ENCODE measurements around the gene RHEX.

The RHEX gene

DNA sequence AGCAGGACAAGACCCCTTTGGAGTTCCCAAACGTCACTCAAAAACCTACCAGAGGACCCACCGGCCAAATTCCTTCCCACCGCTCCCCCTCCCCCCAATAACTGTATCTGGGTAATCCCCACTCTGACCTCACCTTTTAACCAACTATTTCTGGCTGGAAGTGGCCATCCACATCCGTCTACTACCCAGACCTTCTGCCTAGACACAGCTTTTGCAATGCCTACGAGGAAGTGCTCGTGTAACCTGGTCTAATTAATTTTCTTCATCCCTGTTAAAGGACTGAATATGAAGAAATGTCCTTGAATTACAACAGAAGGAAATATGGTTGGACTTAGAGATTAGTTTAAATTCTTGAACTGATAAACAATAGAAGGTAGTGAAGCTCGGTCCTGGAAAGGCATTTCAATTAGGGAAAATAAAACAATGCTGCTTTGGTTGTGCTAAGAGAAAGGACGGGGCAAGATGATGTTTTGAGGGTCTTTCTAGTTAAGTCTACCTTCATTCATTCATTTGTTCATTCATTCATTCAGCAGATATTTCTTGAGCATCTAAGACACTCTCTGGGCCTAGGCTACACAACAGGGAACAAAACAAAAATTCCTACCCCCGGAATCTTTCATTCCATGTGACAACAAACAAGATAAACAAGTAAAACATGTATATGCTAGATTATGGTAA, 45.4 kb downstream of the RHEX start:
- no peak for DNase-seq

DNA sequence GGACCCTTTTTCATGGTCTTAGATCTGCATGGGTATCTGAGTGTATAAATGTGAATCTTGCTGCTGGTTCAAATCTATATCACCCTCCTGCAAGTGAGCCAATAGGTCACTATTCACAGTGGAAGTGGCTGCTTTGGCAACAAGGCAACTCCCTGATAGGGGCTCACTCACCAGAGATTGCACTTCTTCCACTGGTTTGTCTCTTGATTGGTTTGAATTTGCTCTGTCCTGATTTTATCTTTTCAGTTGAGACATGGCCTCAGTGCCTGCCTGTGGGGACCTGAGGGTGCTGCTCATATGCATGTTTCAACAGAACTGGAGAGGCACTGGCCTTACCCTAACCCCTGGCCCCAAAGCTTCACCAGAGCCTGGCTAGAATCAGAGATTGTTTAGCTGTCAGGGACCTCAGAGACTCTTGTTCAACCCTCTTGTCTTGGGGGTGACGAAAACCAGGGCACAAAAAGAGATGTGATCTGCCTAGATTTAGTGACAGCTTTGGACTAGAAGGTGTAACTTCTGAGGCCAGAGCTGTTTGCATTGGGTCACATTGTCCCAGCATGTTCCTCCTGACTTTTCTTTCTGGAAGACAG, 47.3 kb downstream of the RHEX start:
- no peak for DNase-seq

DNA sequence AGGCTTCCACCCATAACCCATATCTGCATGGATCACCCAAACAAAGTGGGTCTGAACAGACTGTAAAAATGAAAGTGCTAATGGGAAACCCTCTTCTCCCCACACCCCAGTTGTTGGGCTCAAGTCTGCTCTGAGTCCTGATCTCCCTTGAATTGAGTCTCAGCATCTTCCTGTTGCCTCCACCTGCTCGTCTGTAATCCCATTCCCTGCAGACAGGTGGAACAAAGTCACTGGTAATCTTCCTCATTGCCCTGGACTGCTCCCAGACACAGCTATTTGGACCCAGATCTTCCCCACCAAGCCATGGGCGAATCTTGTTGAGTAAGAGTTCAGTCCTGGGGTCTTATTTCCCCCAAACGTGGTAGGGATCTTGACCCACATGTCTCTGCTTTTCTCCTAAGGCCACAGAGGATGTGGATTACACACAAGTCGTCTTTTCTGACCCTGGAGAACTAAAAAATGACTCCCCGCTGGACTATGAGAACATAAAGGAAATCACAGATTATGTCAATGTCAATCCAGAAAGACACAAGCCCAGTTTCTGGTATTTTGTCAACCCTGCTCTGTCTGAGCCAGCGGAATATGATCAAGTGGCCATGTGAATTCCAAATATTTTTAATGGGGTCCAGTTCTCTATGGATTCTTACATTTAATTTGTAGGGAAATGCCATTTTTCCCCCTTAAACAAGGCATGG, 48.5 kb downstream of the RHEX start:
- DNase-seq = no peak

GRCh38 chr1:206102292-206102936, 49.4 kb downstream of the RHEX start:
- DNase-seq = no peak

DNA sequence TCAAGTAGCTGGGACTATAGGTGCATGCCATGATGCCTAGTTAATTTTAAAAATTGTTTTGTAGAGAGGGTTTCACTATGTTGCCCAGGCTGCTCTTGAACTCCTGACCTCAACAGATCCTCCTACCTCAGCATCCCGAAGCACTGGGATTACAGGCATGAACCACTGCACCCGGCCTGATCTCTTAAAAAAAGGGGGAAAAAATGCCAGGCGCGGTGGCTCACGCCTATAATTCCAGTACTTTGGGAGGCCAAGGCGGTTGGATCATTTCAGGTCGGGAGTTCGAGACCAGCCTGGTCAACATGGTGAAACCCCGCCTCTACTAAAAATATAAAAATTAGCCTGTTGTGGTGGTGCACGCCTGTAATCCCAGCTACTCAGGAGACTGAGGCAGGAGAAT, 51.0 kb downstream of the RHEX start:
- DNase-seq = no peak

DNA sequence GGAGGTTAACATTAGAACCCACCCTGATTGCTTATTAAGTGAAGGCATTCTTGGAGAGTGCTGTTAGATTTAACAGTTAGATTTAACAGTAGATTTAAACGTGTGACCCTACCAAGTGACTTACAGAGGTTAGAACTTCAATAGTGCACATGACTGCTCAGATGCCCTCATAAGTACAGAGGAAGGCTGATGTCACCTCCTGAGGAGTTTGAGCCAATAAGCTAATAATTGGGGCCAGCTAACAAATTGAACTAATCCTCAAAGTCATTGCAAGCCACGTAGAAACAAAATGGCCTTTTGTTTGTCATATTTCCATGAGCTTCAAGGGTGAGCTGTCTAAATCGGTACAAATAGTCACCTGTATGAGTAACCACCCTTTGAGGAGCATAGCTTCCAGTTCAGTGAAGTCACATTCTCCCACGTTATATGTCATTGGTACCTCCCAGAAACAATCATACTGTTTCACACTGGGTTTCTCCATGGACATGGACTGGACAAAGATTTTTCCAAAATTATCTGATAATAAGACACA, 52.6 kb downstream of the RHEX start:
- no peak for DNase-seq

- DNase-seq = peak; percentile 16
Observed at GRCh38 chr1:206106328-206107167, 53.6 kb downstream of the RHEX start.

GRCh38 chr1:206107168-206107544, 54.2 kb downstream of the RHEX start:
- no peak for DNase-seq

- DNase-seq = no peak
Observed at GRCh38 chr1:206108635-206109034, 55.7 kb downstream of the RHEX start.

- DNase-seq = no peak
Observed at GRCh38 chr1:206109718-206110117, 56.7 kb downstream of the RHEX start.

DNA sequence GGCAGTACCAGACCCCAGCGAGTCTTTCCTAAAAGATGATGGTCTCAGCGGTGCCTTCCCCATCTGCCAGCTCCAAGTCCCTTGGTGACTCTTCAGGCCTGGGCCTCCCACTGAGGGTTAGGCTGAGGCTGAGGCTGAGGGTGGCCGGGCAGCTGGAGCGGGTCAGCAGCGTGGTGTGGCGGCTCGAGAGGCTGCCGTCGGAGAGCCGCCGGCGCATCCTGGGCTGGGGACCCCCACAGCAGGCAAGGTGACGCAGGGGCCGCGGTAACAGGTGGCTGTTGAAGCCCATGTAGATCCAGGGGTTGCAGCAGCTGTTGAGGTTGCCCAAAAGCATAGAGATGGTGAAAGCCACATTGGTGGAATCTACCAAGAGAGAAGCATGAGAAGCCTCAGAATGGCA, 57.2 kb downstream of the RHEX start:
- DNase-seq = no peak

- no peak for DNase-seq
Observed at GRCh38 chr1:206110820-206111219, 57.8 kb downstream of the RHEX start.

DNA sequence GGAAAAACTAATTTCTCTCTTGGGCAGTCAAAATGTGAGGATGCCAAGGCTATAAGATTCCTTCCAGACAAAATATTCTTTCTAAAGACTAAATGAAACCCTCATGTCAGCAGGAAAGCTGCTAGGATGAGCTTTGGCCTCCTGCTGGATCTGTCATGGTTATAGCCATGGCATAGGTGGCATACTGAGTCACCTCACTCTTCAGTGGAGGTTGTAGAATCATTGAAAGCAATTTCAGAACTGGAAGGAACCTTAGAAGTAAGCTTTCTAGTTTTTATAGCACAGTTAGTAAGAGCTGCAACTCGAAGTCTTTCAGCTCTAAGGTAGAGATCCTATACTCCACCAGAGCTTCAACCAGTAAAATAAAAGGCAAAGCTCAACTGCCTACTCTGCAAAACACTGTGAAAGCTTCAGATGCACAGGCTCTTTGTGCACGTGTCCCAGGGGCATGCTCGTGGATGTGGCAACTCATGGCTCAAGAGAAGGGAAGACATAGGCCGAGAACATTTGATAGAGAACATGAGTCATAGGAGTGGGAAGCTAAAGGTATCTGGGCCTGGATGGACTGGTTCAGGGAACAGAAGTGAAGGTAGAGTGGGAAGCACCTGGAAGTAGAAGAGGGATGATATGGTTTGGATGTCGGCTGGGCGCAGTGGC, 58.4 kb downstream of the RHEX start:
- no peak for DNase-seq

GRCh38 chr1:206112600-206113301, 59.8 kb downstream of the RHEX start:
- no peak for DNase-seq

- no peak for DNase-seq
Observed at GRCh38 chr1:206114692-206115640, 62.0 kb downstream of the RHEX start.

DNA sequence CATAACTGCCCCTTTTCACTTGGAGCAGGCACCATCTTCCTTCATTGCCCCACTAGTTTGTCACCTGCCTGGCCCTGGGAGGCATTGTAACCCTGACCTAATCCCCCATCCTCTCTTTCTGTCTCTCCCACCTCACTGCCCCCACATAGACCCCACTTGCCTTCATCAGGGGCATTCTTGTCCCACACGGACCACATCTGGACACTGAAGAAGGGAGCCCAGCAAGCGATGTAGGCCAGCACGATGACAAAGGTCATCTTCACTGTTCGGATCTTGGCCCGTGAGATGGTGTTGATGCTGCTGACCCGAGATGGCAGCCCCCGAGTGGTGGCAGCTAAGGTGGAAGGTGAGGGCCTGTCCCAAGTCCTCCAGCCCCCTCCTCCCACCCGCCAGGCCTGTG, 62.8 kb downstream of the RHEX start:
- DNase-seq = no peak

- no peak for DNase-seq
Observed at GRCh38 chr1:206116191-206116872, 63.4 kb downstream of the RHEX start.

DNA sequence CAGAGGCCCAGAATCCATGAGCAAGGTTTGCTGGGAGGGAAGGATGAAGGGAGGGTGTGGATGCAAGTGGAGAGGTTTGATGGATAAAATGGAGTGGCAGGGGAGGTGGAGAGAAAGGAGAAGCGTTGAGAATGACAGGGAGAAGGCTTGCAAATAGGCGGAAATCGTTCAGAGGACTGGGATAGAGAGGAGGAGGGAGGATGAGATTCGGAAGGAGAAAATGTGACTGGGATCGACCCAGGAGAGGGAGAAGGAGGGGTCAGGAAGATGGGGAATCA, 63.8 kb downstream of the RHEX start:
- no peak for DNase-seq

DNA sequence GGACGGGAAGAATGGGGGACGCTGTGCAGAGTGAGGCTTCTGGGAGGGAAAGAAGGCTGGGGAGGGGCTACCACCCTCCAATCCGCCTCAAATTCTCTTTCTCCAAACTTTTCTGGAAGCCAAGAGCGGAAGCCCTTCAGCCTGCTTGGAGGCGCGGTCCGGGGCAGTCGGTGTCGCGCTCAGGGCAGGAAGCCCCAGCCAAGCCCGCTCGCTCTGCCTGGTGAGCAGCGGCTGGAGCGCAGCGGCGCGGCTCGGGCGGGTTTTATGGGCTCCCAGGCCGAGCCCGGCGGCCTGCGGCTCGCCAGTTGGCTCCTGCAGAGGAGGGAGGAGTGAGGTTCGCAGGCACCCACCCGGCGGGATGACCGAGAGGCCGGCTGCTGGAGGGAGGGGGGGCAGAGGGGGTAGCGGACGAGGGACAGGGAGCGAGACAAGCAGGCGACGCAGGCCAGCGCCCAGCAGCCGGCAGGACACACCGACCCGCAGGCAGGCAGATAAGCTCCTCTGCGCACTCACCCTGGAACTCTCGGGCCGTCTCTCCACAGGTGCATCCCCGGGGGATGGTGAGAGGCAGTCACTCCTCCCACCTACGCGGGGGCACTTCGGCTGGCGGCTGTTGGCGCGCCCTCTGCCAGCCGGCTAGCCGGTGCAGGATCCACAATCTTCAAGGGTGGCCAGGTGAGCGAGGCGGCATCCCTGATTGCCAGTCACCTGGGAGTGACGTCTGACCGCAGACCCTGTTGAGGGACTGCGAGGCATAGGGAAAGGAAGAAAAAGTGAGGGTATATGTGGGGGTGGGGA, 64.4 kb downstream of the RHEX start, which contains the start of gene AVPR1B:
Gene AVPR1B (minus strand): TSS at position 238 of the 798 bp plus-strand sequence. CDS start 498 bp downstream, outside the sequence.
- peak; percentile 18 for DNase-seq
